GM18498 (cell line): ENCODE measurements around the gene HES6.

Experiments used
- ATAC-seq: cut with Tn5 transposase; IDR thresholded peaks from one replicate; pipeline ENCODE4 v1.9.1; 2021; ENCODE audit warnings: mild to moderate bottlenecking, moderate library complexity; ENCODE audit not compliant: unreplicated experiment

Gene HES6

GRCh38 chr2:238239863-238240756 is at the start of gene HES6:
TSS of gene HES6 (minus strand) at chr2:238240038. CDS start at chr2:238239905, 133 bp downstream.
- peak; percentile 81 for ATAC-seq

GRCh38 chr2:238289574-238289973 is 49.7 kb upstream of the HES6 start:
- no peak for ATAC-seq

GRCh38 chr2:238288650-238289573 is 49.1 kb upstream of the HES6 start:
- ATAC-seq = peak; percentile 96

GRCh38 chr2:238287737-238288649 is 48.2 kb upstream of the HES6 start, which contains the start of gene PER2:
TSS of gene PER2 (minus strand) at chr2:238288610. CDS start at chr2:238277936, 10,674 bp downstream.
- peak; percentile 38 for ATAC-seq

- no peak for ATAC-seq
Observed at GRCh38 chr2:238286987-238287736, 47.3 kb upstream of the HES6 start.

- no peak for ATAC-seq
Observed at GRCh38 chr2:238286551-238286950, 46.7 kb upstream of the HES6 start.

- ATAC-seq = no peak
Observed at GRCh38 chr2:238286095-238286494, 46.3 kb upstream of the HES6 start.

- no peak for ATAC-seq
Observed at GRCh38 chr2:238285653-238286082, 45.8 kb upstream of the HES6 start.

- ATAC-seq = no peak
Observed at GRCh38 chr2:238284802-238285515, 45.1 kb upstream of the HES6 start.

- no peak for ATAC-seq
Observed at GRCh38 chr2:238282861-238283738, 43.3 kb upstream of the HES6 start.

- no peak for ATAC-seq
Observed at GRCh38 chr2:238281826-238282480, 42.1 kb upstream of the HES6 start.

GRCh38 chr2:238280083-238280825 is 40.4 kb upstream of the HES6 start:
- no peak for ATAC-seq

- no peak for ATAC-seq
Observed at GRCh38 chr2:238279324-238279682, 39.5 kb upstream of the HES6 start.

- no peak for ATAC-seq
Observed at GRCh38 chr2:238278626-238279323, 38.9 kb upstream of the HES6 start.

- no peak for ATAC-seq
Observed at GRCh38 chr2:238277695-238278094, 37.9 kb upstream of the HES6 start.

GRCh38 chr2:238274152-238274865 is 34.5 kb upstream of the HES6 start:
- ATAC-seq = no peak
